Measurements from ENCODE around the gene CIB2.
A peak's percentile ranks its signal among the peaks of the same experiment; 100 is the strongest.

The CIB2 gene

DNA sequence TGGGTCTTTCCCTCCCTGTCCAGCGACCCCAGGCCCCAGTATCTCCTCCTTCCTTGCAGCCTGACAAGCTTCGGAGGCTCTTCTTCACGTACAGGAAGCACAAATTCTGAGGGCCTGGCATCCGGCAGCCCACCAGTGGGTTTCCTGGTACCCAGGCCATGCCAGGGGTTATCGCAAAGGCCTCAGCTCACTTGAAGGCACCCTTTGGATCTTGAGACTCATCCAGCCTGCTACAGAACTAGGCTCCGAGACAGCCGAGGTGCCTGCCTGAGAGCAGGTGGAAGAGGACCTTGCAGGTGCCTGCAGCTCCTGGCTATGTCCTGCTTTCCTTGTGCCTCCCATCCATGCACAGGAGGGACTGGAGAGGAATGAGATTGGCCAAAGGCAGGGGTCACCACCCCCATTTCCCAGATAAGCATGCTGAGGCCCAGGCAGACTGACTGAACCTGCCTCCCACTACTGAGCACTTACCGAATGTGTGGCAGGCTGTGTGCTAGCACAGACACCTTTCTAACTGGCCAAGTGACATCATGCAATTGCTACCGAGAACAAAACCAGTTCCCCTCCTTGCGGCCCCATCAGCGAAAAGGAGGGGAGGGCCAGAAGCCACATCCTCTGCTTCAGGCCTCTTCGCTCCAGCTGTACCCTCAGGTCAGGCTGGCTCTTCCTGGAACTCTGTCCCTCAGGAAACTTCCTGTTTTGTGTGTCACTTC is 27.7 kb downstream of the CIB2 start:
- Histone ChIP-seq H3K9me3 (ENCODE audit: control extremely low read depth in 1 of 5, control insufficient read depth in 4 of 5, insufficient read depth in 2 of 5, low read depth in 1 of 5, low read length in 4 of 5) (no peaks in the 10 kb centered on the region), H3K36me3 (ENCODE audit: control insufficient read depth in 4 of 4, insufficient read depth in 4 of 4, low read length in 3 of 4) (no peaks in the 10 kb centered on the region), H3K4me1 (ENCODE audit: control extremely low read depth in 1 of 4, control insufficient read depth in 4 of 4, insufficient read depth in 4 of 4, low read length in 3 of 4) (peaks cover 2 to 39% (median 20%) of the 10 kb centered on the region in 4 experiments), H3K4me3 (ENCODE audit: control insufficient read depth in 1 of 7, extremely low read depth in 1 of 7, insufficient read depth in 4 of 7, low read depth in 2 of 7, low read length in 6 of 7) (peak overlapping the region in 1 of 7 experiments; percentile 30), H3K27ac (ENCODE audit: insufficient read depth in 1 of 2, low read depth in 1 of 2, low read length in 2 of 2, poor library complexity in 1 of 2, severe bottlenecking in 2 of 2) (no peak overlapping the region), H3K27me3 (replicated peaks in 2 of 5; ENCODE audit: control insufficient read depth in 4 of 5, insufficient read depth in 5 of 5, low read length in 4 of 5) (no peaks in the 10 kb centered on the region)
- WGBS (ENCODE audit: insufficient coverage), result 46% methylated on average over 11 of the region's 12 CpGs
- peak; percentile 33 to 76 (median 75) for DNase-seq
- CTCF ChIA-PET, result interaction anchor here (0.7 to 10.8 kb wide), 4 partner anchors 62 to 144 kb away, joined by 3 to 102 read pairs (median 8); no protein-coding TSS in a partner anchor
- POLR2A ChIA-PET, result interaction anchor here (0.6 to 0.8 kb wide), 2 partner anchors 12 to 67 kb away, joined by 3 to 5 read pairs; no protein-coding TSS in a partner anchor

DNA sequence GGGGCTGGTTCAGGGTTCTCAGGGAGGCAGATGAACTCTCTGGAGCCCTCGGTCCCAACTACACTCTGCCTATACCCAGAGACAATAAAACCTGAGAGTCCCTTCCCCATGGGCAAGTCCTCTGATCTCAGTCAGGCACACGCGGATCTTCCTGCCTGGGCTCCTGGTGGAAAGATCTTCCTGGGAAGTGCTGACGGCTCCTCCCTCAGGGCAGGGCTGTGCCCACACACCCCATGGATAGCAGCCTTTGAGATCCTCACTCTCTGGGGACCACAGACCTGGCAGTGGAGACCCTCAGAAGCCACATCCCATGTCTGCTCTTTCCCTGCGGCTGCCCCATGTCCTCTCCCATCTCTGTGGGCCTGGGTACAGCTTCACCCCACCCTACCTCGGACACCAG is 28.5 kb downstream of the CIB2 start:
- POLR2A ChIA-PET, result interaction anchor here (0.8 kb wide), 1 partner anchor 67 kb away, joined by 3 read pairs; no protein-coding TSS in a partner anchor
- peaks cover 2 to 37% (median 20%) of the 10 kb centered on the region in 4 experiments for H3K4me1 ChIP-seq (ENCODE audit: control extremely low read depth in 1 of 4, control insufficient read depth in 4 of 4, insufficient read depth in 4 of 4, low read length in 3 of 4)
- H3K4me3 ChIP-seq (ENCODE audit: control insufficient read depth in 1 of 7, extremely low read depth in 1 of 7, insufficient read depth in 4 of 7, low read depth in 2 of 7, low read length in 6 of 7), result no peak overlapping the region
- H3K27me3 ChIP-seq (replicated peaks in 2 of 5; ENCODE audit: control insufficient read depth in 4 of 5, insufficient read depth in 5 of 5, low read length in 4 of 5), result no peaks in the 10 kb centered on the region
- no peak overlapping the region for H3K27ac ChIP-seq (ENCODE audit: insufficient read depth in 1 of 2, low read depth in 1 of 2, low read length in 2 of 2, poor library complexity in 1 of 2, severe bottlenecking in 2 of 2)
- DNase-seq, result no peak
- CTCF ChIA-PET, result interaction anchor here (0.7 to 2.7 kb wide), 2 partner anchors 112 to 143 kb away, joined by 3 to 12 read pairs; no protein-coding TSS in a partner anchor
- H3K36me3 ChIP-seq (ENCODE audit: control insufficient read depth in 4 of 4, insufficient read depth in 4 of 4, low read length in 3 of 4), result no peaks in the 10 kb centered on the region
- H3K9me3 ChIP-seq (ENCODE audit: control extremely low read depth in 1 of 5, control insufficient read depth in 4 of 5, insufficient read depth in 2 of 5, low read depth in 1 of 5, low read length in 4 of 5), result no peaks in the 10 kb centered on the region
- 90% methylated on average over 6 of the region's 6 CpGs for WGBS (ENCODE audit: insufficient coverage)

DNA sequence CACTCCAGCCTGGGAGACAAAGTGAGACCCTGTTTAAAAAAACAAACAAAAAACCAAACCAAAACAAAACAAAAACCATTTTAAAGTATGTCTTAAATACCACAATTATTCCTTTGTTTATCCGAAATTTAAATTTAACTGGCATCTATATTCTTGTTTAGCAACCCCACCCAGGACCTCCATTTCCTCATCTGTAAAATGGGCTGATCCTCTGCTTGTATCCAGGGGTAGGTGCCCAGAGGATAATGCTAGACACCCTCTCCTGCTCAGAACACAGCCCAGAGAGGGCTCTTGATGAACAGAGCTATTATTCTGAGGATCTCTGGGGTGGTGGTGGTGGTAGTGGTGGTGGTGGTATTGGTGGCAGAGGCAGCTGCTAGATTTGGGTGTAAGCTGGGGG is 29.0 kb downstream of the CIB2 start:
- H3K9me3 ChIP-seq (ENCODE audit: control extremely low read depth in 1 of 5, control insufficient read depth in 4 of 5, insufficient read depth in 2 of 5, low read depth in 1 of 5, low read length in 4 of 5), result no peaks in the 10 kb centered on the region
- no peaks in the 10 kb centered on the region for H3K27me3 ChIP-seq (replicated peaks in 2 of 5; ENCODE audit: control insufficient read depth in 4 of 5, insufficient read depth in 5 of 5, low read length in 4 of 5)
- no peak overlapping the region for H3K4me3 ChIP-seq (ENCODE audit: control insufficient read depth in 1 of 7, extremely low read depth in 1 of 7, insufficient read depth in 4 of 7, low read depth in 2 of 7, low read length in 6 of 7)
- H3K27ac ChIP-seq (ENCODE audit: insufficient read depth in 1 of 2, low read depth in 1 of 2, low read length in 2 of 2, poor library complexity in 1 of 2, severe bottlenecking in 2 of 2), result no peak overlapping the region
- ChIA-PET CTCF (interaction anchor here (1.8 kb wide), 1 partner anchor 11 kb away, joined by 12 read pairs; no protein-coding TSS in a partner anchor), POLR2A (no interaction called here)
- no peaks in the 10 kb centered on the region for H3K36me3 ChIP-seq (ENCODE audit: control insufficient read depth in 4 of 4, insufficient read depth in 4 of 4, low read length in 3 of 4)
- WGBS (ENCODE audit: insufficient coverage), result 100% methylated on average over 1 of the region's 1 CpG
- peaks cover 2 to 37% (median 20%) of the 10 kb centered on the region in 4 experiments for H3K4me1 ChIP-seq (ENCODE audit: control extremely low read depth in 1 of 4, control insufficient read depth in 4 of 4, insufficient read depth in 4 of 4, low read length in 3 of 4)
- DNase-seq, result no peak

DNA sequence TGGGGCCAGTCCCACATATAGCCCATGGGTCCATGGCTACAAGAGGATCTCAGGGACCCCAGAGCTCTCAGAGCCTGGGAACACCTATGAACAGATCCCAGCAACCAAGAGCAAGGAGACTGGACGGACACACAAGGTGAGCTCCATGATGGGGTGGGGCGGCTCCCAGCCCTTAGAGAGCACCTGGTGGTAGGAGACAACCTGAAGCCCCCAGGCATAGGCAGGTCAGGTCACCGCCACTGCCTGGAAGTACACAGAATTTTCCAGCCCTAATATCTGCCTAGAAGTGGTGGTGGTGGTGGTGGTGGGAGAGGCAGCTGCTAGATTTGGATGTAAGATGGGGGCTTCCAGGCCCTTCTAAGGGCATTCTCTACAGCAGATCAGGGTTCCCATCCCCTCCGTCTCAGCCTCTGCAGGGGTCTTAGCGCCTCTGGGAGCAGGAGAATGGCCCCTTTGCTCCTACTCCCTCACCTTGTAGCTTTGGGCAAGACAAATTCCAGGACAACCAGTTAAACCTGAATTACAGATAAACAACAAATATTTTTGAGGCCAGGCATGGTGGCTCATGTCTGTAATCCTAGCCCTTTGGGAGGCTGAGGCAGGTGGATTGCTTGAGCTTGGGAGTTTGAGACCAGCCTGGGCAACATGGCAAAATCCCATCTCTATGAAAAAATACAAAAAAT is 29.7 kb downstream of the CIB2 start:
- 100% methylated on average over 3 of the region's 5 CpGs for WGBS (ENCODE audit: insufficient coverage)
- Histone ChIP-seq H3K9me3 (ENCODE audit: control extremely low read depth in 1 of 5, control insufficient read depth in 4 of 5, insufficient read depth in 2 of 5, low read depth in 1 of 5, low read length in 4 of 5) (no peaks in the 10 kb centered on the region), H3K4me3 (ENCODE audit: control insufficient read depth in 1 of 7, extremely low read depth in 1 of 7, insufficient read depth in 4 of 7, low read depth in 2 of 7, low read length in 6 of 7) (no peak overlapping the region), H3K4me1 (ENCODE audit: control extremely low read depth in 1 of 4, control insufficient read depth in 4 of 4, insufficient read depth in 4 of 4, low read length in 3 of 4) (peaks cover 2 to 37% (median 20%) of the 10 kb centered on the region in 4 experiments), H3K27me3 (replicated peaks in 2 of 5; ENCODE audit: control insufficient read depth in 4 of 5, insufficient read depth in 5 of 5, low read length in 4 of 5) (no peaks in the 10 kb centered on the region), H3K27ac (ENCODE audit: insufficient read depth in 1 of 2, low read depth in 1 of 2, low read length in 2 of 2, poor library complexity in 1 of 2, severe bottlenecking in 2 of 2) (no peak overlapping the region), H3K36me3 (ENCODE audit: control insufficient read depth in 4 of 4, insufficient read depth in 4 of 4, low read length in 3 of 4) (no peaks in the 10 kb centered on the region)
- CTCF ChIA-PET, result interaction anchor here (0.7 to 1.8 kb wide), 3 partner anchors 8 to 39 kb away, joined by 3 to 12 read pairs (median 3); no protein-coding TSS in a partner anchor
- POLR2A ChIA-PET, result no interaction called here
- DNase-seq, result no peak

DNA sequence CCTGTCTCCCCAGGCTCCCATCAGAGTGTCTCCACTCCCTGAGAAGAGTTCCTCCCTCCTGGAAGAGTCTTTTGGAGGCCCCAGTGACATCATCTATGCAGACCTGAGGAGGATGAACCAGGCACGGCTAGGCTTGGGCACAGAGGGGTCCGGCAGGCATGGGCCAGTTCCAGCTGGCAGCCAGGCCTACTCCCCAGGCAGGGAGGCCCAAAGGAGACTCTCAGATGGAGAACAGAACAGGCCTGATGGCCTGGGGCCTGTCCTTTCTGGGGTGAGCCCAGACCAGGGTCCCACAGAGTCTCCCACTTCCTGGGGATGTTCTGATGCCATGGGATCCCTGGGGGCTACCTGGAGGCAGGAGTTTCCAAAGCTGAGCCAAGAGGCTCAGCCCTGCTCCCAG is 30.4 kb downstream of the CIB2 start:
- ChIA-PET CTCF (interaction anchor here (0.7 to 1.8 kb wide), 4 partner anchors 8 to 142 kb away, joined by 3 to 12 read pairs (median 3); no protein-coding TSS in a partner anchor), POLR2A (no interaction called here)
- H3K36me3 ChIP-seq (ENCODE audit: control insufficient read depth in 4 of 4, insufficient read depth in 4 of 4, low read length in 3 of 4), result no peaks in the 10 kb centered on the region
- H3K27ac ChIP-seq (ENCODE audit: insufficient read depth in 1 of 2, low read depth in 1 of 2, low read length in 2 of 2, poor library complexity in 1 of 2, severe bottlenecking in 2 of 2), result no peak overlapping the region
- WGBS (ENCODE audit: insufficient coverage), result 92% methylated on average over 2 of the region's 2 CpGs
- DNase-seq, result no peak
- no peaks in the 10 kb centered on the region for H3K9me3 ChIP-seq (ENCODE audit: control extremely low read depth in 1 of 5, control insufficient read depth in 4 of 5, insufficient read depth in 2 of 5, low read depth in 1 of 5, low read length in 4 of 5)
- no peaks in the 10 kb centered on the region for H3K27me3 ChIP-seq (replicated peaks in 2 of 5; ENCODE audit: control insufficient read depth in 4 of 5, insufficient read depth in 5 of 5, low read length in 4 of 5)
- no peak overlapping the region for H3K4me3 ChIP-seq (ENCODE audit: control insufficient read depth in 1 of 7, extremely low read depth in 1 of 7, insufficient read depth in 4 of 7, low read depth in 2 of 7, low read length in 6 of 7)
- peaks cover 2 to 35% (median 20%) of the 10 kb centered on the region in 4 experiments for H3K4me1 ChIP-seq (ENCODE audit: control extremely low read depth in 1 of 4, control insufficient read depth in 4 of 4, insufficient read depth in 4 of 4, low read length in 3 of 4)

DNA sequence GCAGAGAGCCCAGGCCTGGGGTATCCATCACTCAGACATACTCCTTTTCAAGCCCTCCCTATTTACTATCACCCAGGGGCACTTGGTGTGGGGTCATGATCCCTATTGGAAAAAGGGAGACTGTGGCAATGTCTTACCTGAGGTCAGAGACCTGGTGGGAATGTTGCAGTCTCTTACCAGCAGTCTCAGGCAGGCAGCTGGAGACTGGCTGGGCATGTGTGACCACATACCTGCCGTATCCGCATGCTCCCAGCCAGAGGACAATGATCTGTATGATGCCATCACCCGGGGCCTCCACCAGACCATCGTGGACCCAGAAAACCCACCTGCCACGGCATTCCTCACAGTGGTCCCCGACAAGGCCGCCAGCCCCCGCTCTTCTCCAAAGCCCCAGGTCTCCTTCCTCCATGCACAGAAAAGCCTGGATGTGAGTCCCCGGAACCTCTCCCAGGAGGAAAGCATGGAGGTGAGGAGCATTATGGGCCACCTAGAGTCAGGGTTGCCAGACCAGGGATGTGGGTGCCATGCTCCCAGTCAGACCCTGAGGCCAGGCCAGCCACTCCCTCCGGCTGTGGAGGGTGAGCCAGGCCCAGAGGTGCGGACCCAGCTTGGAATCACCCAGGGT is 33.0 kb downstream of the CIB2 start:
- H3K4me1 ChIP-seq (ENCODE audit: control extremely low read depth in 1 of 4, control insufficient read depth in 4 of 4, insufficient read depth in 4 of 4, low read length in 3 of 4), result peaks cover 0 to 9% (median 5%) of the 10 kb centered on the region in 4 experiments
- H3K27me3 ChIP-seq (replicated peaks in 2 of 5; ENCODE audit: control insufficient read depth in 4 of 5, insufficient read depth in 5 of 5, low read length in 4 of 5), result no peaks in the 10 kb centered on the region
- H3K9me3 ChIP-seq (ENCODE audit: control extremely low read depth in 1 of 5, control insufficient read depth in 4 of 5, insufficient read depth in 2 of 5, low read depth in 1 of 5, low read length in 4 of 5), result no peaks in the 10 kb centered on the region
- H3K4me3 ChIP-seq (ENCODE audit: control insufficient read depth in 1 of 7, extremely low read depth in 1 of 7, insufficient read depth in 4 of 7, low read depth in 2 of 7, low read length in 6 of 7), result no peak overlapping the region
- ChIA-PET POLR2A (no interaction called here), CTCF (interaction anchor here (1.6 to 2.4 kb wide), 3 partner anchors 11 to 132 kb away, joined by 4 to 9 read pairs (median 5); no protein-coding TSS in a partner anchor)
- H3K36me3 ChIP-seq (ENCODE audit: control insufficient read depth in 4 of 4, insufficient read depth in 4 of 4, low read length in 3 of 4), result no peaks in the 10 kb centered on the region
- no peak for DNase-seq
- H3K27ac ChIP-seq (ENCODE audit: insufficient read depth in 1 of 2, low read depth in 1 of 2, low read length in 2 of 2, poor library complexity in 1 of 2, severe bottlenecking in 2 of 2), result no peak overlapping the region
- 98% methylated on average over 9 of the region's 11 CpGs for WGBS (ENCODE audit: insufficient coverage)
